Upper lobe of left lung (tissue), 4 donors: Measurements from ENCODE around the gene SLC25A38.

ENCODE experiments used
- CTCF ChIP-seq, 6 experiments: fragments of 450-650 bp in 4 of 6; fragments of 200-600 bp in 2 of 6; sonication (generic) in 2 of 6; IDR thresholded peaks; one replicate each; pipeline ENCODE4 v1.5.1; 2016 to 2019; ENCODE audit warnings: antibody characterized with exemption in 6 of 6
- POLR2A ChIP-seq, 4 donors: fragments of 450-650 bp; IDR thresholded peaks; one replicate each; pipeline ENCODE4 v1.5.1; 2016 to 2017; ENCODE audit warnings: antibody characterized with exemption in 4 of 4, mild to moderate bottlenecking in 2 of 4
- POLR2AphosphoS5 ChIP-seq, 2 donors: sonication (generic); formaldehyde crosslinking; IDR thresholded peaks; one replicate each; pipeline ENCODE4 v1.5.1; 2017; ENCODE audit warnings: antibody characterized with exemption in 2 of 2

- no peak for TF ChIP-seq CTCF (IDR thresholded peaks at IDR 0.05)
- TF ChIP-seq POLR2AphosphoS5 (IDR thresholded peaks at IDR 0.05) = no peak
- no peak for TF ChIP-seq POLR2A (IDR thresholded peaks at IDR 0.05)
Observed at GRCh38 chr3:39407773-39408492, 24.8 kb downstream of the SLC25A38 start.
